Esophagus muscularis mucosa (tissue), 4 donors: ENCODE measurements around the gene SQSTM1. TPM values are rescaled to one million over a fixed set of nuclear protein-coding genes. Genes with fewer than 3 reads are reported as not detected.
A peak's percentile ranks its signal among the peaks of the same experiment; 100 is the strongest.

ENCODE experiments used
- DNase-seq: peaks from one replicate; pipeline ENCODE4 v3.0.0-alpha.2; 2017; ENCODE audit errors: extremely low spot score
- H3K27ac ChIP-seq, 4 donors: fragments of 200-600 bp; sonication (generic); replicated peaks in 1 of 4; 1 replicate in 3 of 4; 2 replicates in 1 of 4; pipeline ENCODE4 v1.5.1; 2016 to 2019; ENCODE audit warnings: mild to moderate bottlenecking in 1 of 4
- H3K27me3 ChIP-seq, 4 donors: fragments of 200-600 bp; sonication (generic); one replicate each; pipeline versions ENCODE4 v1.5.1 to v1.6.0; 2016 to 2019
- H3K36me3 ChIP-seq, 4 donors: fragments of 200-600 bp; sonication (generic); one replicate each; pipeline ENCODE4 v1.5.1; 2016 to 2019
- H3K4me1 ChIP-seq, 4 donors: fragments of 200-600 bp; sonication (generic); one replicate each; pipeline ENCODE4 v1.5.1; 2016 to 2019
- H3K4me3 ChIP-seq, 4 donors: fragments of 200-600 bp; sonication (generic); 1 replicate in 2 of 4; 2 replicates in 2 of 4; pipeline ENCODE4 v1.5.1; 2016 to 2019; ENCODE audit warnings: mild to moderate bottlenecking in 4 of 4, moderate library complexity in 1 of 4
- H3K9me3 ChIP-seq, 4 donors: fragments of 200-600 bp; sonication (generic); 1 replicate in 3 of 4; 2 replicates in 1 of 4; pipeline ENCODE4 v1.5.1; 2016 to 2019
- EP300 ChIP-seq: sonication (generic); formaldehyde crosslinking; IDR thresholded peaks from one replicate; pipeline ENCODE4 v1.6.1; 2017; ENCODE audit warnings: antibody characterized with exemption
- POLR2A ChIP-seq: fragments of 450-650 bp; IDR thresholded peaks from one replicate; pipeline ENCODE4 v1.6.1; 2017; ENCODE audit warnings: antibody characterized with exemption, moderate library complexity, mild to moderate bottlenecking, low read depth
- POLR2AphosphoS5 ChIP-seq, 2 donors: sonication (generic); formaldehyde crosslinking; IDR thresholded peaks; one replicate each; pipeline ENCODE4 v1.6.1; 2017; ENCODE audit warnings: antibody characterized with exemption in 2 of 2
- WGBS: methylation state at CpG from one replicate; pipeline ENCODE4 v1.1.5; 2018; 5-methylcytosine and 5-hydroxymethylcytosine counted together
- intact Hi-C: fragments of 100-400 bp; cut with DNase I; formaldehyde crosslinking; loops from one replicate; pipeline ENCODE4 v1.15.1; 2023
- total RNA-seq, 4 donors: library from RNA; depleted of rRNA; stranded (reverse); fragments of >200 nt; gene quantifications; one replicate each; pipeline versions ENCODE4 v1.1.0 to v1.2.1, GENCODE V29; 2016
- TF ChIP-seq, protein P1 (sequence below), 3 experiments: fragments of 200-600 bp in 2 of 3; fragments of 450-650 bp in 1 of 3; sonication (generic) in 2 of 3; IDR thresholded peaks; one replicate each; pipeline ENCODE4 v1.5.1; 2017 to 2019; ENCODE audit warnings: antibody characterized with exemption in 3 of 3, mild to moderate bottlenecking in 2 of 3, moderate library complexity in 1 of 3

The SQSTM1 gene
- total RNA-seq, 4 donors from 2014 or later = 333 to 453 (median 392) TPM

DNA sequence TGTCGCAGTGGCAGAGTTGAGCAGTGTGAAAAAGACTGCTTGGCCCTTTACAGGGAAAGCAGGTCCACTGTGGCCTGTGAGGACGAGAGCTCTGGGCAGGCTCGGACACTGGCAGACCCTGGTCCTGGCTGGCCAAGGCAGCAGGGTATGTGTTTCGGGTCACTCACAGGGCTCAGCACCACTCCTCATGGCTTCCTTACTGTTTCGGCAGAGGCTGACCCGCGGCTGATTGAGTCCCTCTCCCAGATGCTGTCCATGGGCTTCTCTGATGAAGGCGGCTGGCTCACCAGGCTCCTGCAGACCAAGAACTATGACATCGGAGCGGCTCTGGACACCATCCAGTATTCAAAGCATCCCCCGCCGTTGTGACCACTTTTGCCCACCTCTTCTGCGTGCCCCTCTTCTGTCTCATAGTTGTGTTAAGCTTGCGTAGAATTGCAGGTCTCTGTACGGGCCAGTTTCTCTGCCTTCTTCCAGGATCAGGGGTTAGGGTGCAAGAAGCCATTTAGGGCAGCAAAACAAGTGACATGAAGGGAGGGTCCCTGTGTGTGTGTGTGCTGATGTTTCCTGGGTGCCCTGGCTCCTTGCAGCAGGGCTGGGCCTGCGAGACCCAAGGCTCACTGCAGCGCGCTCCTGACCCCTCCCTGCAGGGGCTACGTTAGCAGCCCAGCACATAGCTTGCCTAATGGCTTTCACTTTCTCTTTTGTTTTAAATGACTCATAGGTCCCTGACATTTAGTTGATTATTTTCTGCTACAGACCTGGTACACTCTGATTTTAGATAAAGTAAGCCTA, 15.7 kb downstream of the SQSTM1 start:
- intact Hi-C loops = no loop called here

DNA sequence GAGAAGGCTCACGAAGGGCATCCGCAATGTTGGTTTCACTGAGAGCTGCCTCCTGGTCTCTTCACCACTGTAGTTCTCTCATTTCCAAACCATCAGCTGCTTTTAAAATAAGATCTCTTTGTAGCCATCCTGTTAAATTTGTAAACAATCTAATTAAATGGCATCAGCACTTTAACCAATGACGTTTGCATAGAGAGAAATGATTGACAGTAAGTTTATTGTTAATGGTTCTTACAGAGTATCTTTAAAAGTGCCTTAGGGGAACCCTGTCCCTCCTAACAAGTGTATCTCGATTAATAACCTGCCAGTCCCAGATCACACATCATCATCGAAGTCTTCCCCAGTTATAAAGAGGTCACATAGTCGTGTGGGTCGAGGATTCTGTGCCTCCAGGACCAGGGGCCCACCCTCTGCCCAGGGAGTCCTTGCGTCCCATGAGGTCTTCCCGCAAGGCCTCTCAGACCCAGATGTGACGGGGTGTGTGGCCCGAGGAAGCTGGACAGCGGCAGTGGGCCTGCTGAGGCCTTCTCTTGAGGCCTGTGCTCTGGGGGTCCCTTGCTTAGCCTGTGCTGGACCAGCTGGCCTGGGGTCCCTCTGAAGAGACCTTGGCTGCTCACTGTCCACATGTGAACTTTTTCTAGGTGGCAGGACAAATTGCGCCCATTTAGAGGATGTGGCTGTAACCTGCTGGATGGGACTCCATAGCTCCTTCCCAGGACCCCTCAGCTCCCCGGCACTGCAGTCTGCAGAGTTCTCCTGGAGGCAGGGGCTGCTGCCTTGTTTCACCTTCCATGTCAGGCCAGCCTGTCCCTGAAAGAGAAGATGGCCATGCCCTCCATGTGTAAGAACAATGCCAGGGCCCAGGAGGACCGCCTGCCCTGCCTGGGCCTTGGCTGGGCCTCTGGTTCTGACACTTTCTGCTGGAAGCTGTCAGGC, 16.6 kb downstream of the SQSTM1 start:
- Histone ChIP-seq H3K27me3 (no peaks in the 10 kb centered on the region), H3K4me3 (no peak overlapping the region), H3K4me1 (peaks cover 6 to 24% (median 13%) of the 10 kb centered on the region in 4 donors), H3K9me3 (no peaks in the 10 kb centered on the region), H3K27ac (peak overlapping the region; percentile 23 to 55 (median 33)), H3K36me3 (peaks cover 63 to 95% (median 88%) of the 10 kb centered on the region in 4 donors)
- intact Hi-C loops = no loop called here
- DNase-seq = no peak
- WGBS = 83% methylated on average over 10 of the region's 15 CpGs
- TF ChIP-seq EP300 (no peak), POLR2AphosphoS5 (IDR thresholded peaks at IDR 0.05) (peak in 1 of 2 donors; percentile 28)

More for the DNA sequence above, 15.7 kb downstream of the SQSTM1 start:
- no peaks in the 10 kb centered on the region for H3K27me3 ChIP-seq
- H3K4me1 ChIP-seq = peaks cover 6 to 30% (median 19%) of the 10 kb centered on the region in 4 donors
- H3K27ac ChIP-seq = peak overlapping the region; percentile 23 to 55 (median 33)
- H3K9me3 ChIP-seq = no peaks in the 10 kb centered on the region
- WGBS = 69% methylated on average over 15 of the region's 19 CpGs
- TF ChIP-seq POLR2AphosphoS5 (IDR thresholded peaks at IDR 0.05) (peak in 1 of 2 donors; percentile 45), POLR2A (no peak)
- TF ChIP-seq, protein P1, sequence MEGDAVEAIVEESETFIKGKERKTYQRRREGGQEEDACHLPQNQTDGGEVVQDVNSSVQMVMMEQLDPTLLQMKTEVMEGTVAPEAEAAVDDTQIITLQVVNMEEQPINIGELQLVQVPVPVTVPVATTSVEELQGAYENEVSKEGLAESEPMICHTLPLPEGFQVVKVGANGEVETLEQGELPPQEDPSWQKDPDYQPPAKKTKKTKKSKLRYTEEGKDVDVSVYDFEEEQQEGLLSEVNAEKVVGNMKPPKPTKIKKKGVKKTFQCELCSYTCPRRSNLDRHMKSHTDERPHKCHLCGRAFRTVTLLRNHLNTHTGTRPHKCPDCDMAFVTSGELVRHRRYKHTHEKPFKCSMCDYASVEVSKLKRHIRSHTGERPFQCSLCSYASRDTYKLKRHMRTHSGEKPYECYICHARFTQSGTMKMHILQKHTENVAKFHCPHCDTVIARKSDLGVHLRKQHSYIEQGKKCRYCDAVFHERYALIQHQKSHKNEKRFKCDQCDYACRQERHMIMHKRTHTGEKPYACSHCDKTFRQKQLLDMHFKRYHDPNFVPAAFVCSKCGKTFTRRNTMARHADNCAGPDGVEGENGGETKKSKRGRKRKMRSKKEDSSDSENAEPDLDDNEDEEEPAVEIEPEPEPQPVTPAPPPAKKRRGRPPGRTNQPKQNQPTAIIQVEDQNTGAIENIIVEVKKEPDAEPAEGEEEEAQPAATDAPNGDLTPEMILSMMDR (IDR thresholded peaks at IDR 0.05) = no peak
- peaks cover 65 to 96% (median 91%) of the 10 kb centered on the region in 4 donors for H3K36me3 ChIP-seq
- no peak overlapping the region for H3K4me3 ChIP-seq
- no peak for DNase-seq

DNA sequence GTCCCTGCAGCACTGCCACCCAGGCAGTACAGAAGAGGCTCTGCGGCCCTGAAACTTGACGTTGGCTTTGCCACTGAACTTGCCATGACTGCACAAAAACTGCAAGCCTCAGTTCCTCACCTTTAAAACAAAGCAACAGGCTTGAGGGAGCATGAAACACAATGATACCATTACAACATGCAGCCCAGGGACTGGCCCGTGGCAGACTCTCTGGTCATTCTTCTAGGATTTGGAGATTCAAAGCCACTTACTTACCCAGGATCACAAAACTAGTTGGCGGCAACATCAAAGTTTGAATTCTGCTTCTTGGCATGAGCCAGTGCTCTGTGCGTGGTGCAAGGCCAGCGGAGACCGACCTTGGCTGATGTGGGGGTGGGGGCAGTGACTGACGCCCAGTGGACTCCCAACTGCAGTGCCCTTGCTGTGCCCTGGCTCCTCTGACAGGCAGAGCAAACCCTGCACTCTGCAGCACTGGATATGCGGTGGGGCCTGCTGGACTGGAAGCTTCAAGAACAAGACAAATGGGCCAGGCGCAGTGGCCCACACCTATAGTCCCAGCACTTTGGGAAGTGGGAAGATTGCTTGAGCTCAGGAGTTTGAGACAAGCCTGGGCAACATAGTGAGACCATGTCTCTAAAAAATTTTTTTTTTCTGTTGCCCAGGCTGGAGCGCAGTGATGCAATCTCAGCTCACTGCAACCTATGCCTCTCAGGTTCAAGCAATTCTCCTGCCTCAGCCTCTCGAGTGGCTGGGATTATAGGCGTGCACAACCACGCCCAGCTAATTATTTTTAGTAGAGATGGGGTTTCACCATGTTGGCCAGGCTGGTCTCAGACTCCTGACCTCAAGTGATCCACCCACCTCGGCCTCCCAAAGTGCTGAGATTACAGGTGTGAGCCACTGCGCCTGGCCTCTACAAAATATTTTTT, 18.9 kb downstream of the SQSTM1 start:
- no peak for TF ChIP-seq EP300
- TF ChIP-seq POLR2AphosphoS5 (IDR thresholded peaks at IDR 0.05) = peak in 1 of 2 donors; percentile 52
- no peak for TF ChIP-seq POLR2A
- no peak for DNase-seq
- no peak overlapping the region for H3K4me3 ChIP-seq
- 86% methylated on average over 8 of the region's 16 CpGs for WGBS
- H3K27ac ChIP-seq = no peak overlapping the region
- no peaks in the 10 kb centered on the region for H3K27me3 ChIP-seq
- peaks cover 45 to 95% (median 75%) of the 10 kb centered on the region in 4 donors for H3K36me3 ChIP-seq
- intact Hi-C loops = no loop called here
- peaks cover 6 to 14% (median 11%) of the 10 kb centered on the region in 4 donors for H3K4me1 ChIP-seq
- H3K9me3 ChIP-seq = peaks cover 0 to 1% (median 0%) of the 10 kb centered on the region in 4 donors

DNA sequence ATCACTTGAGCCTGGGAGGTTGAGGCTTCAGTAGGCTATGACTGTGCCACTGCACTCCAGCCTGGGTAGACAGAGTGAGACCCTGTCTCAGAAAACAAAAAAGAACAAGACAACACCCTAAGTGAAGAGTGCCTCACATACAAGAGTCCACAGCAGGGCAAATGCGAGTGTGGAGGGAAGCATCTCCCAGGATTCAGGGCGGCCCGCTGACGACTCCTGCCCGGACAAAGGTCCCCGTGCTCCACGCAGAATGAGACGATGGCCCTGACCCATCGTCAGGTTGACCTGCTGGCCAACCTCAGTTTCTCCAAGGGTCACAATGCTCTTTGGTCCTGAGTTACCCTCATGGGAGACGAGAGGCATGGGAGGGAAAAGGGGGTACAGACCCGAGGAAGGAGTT, 19.6 kb downstream of the SQSTM1 start:
- Histone ChIP-seq H3K4me3 (no peak overlapping the region), H3K9me3 (peaks cover 0 to 8% (median 0%) of the 10 kb centered on the region in 4 donors), H3K36me3 (peaks cover 41 to 92% (median 71%) of the 10 kb centered on the region in 4 donors), H3K27ac (no peak overlapping the region), H3K4me1 (peaks cover 6 to 14% (median 11%) of the 10 kb centered on the region in 4 donors), H3K27me3 (no peaks in the 10 kb centered on the region)
- no peak for DNase-seq
- 90% methylated on average over 11 of the region's 11 CpGs for WGBS
- intact Hi-C loops = no loop called here
- no peak for TF ChIP-seq EP300

DNA sequence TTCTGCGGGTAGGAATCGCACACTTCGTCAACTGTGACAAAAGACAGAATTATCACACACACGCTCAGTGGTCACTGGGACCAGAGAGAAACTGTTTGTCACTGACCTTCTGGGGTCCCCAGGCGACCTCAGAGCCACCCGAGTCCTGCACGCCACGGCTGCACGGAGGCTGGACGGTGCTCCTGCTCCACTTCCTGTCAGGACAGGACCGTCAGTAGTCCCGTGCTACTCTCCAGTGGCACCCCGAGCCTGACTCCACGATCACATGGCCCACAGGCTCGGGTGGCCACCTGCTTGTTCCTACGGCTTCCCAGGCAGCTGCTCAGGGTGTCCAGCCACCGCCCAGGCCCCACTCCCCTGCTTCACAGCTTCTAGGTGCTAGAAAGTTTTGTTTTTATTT, 20.1 kb downstream of the SQSTM1 start:
- Histone ChIP-seq H3K4me1 (peaks cover 6 to 12% (median 11%) of the 10 kb centered on the region in 4 donors), H3K4me3 (no peak overlapping the region), H3K36me3 (peaks cover 46 to 92% (median 71%) of the 10 kb centered on the region in 4 donors), H3K9me3 (peaks cover 0 to 9% (median 0%) of the 10 kb centered on the region in 4 donors), H3K27ac (no peak overlapping the region), H3K27me3 (no peaks in the 10 kb centered on the region)
- TF ChIP-seq POLR2A (no peak), POLR2AphosphoS5 (IDR thresholded peaks at IDR 0.05) (no peak), EP300 (no peak)
- TF ChIP-seq, protein P1 (IDR thresholded peaks at IDR 0.05) = no peak
- WGBS = 94% methylated on average over 10 of the region's 17 CpGs
- DNase-seq = no peak
- intact Hi-C loops = no loop called here
